GM18502 (cell line): ENCODE data around the gene PLK5.

Experiments
- ATAC-seq: cut with Tn5 transposase; IDR thresholded peaks from one replicate; pipeline ENCODE4 v1.9.1; 2021; ENCODE audit warnings: mild to moderate bottlenecking; ENCODE audit not compliant: unreplicated experiment, poor library complexity

The PLK5 gene

GRCh38 chr19:1572795-1573194, 48.9 kb downstream of the PLK5 start:
- no peak for ATAC-seq

GRCh38 chr19:1574354-1575136, 50.7 kb downstream of the PLK5 start:
- ATAC-seq, result no peak

- ATAC-seq, result no peak
Measured at GRCh38 chr19:1575323-1576241, 51.7 kb downstream of the PLK5 start.

GRCh38 chr19:1576242-1577089, 52.6 kb downstream of the PLK5 start:
- no peak for ATAC-seq

GRCh38 chr19:1577090-1577928, 53.4 kb downstream of the PLK5 start:
- ATAC-seq, result no peak

GRCh38 chr19:1577929-1578618, 54.2 kb downstream of the PLK5 start:
- no peak for ATAC-seq

GRCh38 chr19:1579222-1579621, 55.3 kb downstream of the PLK5 start:
- ATAC-seq, result no peak

DNA sequence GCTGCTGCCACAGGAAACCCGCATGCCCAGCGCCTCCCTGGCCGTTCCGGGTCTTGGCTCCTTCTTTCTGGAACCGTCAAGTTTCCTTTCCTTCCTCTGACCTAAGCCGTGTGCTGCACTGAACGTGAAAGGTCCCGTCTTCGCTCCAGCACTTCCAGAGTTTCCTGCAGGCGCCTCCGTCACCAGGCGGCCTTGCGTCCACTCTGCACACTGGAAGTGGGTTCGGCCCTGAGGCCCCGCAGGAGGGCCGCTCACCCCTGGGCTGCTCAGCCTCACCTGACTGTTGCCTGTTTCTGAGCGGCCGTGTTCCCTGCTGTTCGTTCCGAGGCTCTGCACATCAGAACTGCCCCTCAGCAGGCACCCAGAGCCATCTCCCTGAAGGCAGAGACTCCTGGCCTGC, 56.5 kb downstream of the PLK5 start:
- no peak for ATAC-seq

GRCh38 chr19:1580957-1581356, 57.1 kb downstream of the PLK5 start:
- no peak for ATAC-seq

DNA sequence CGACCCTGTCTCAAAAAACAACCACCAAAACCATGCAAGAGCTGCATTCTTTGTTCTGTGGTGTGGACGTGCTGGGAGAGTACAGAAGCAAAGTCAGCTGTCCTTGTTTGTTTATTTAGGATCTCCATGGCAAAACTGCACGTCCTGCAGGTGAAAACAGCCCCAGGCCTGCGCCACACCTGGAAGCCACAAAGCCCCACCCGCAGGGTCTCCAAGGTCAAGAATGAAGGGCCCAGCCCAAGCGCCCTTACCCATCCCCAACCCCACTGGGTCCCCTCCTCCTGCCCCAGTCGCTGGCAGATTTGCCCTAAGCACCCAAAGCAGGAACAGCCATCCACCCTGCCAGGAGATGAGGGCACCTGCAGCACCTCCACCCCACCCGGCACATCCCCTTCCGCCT, 58.3 kb downstream of the PLK5 start:
- ATAC-seq, result no peak

DNA sequence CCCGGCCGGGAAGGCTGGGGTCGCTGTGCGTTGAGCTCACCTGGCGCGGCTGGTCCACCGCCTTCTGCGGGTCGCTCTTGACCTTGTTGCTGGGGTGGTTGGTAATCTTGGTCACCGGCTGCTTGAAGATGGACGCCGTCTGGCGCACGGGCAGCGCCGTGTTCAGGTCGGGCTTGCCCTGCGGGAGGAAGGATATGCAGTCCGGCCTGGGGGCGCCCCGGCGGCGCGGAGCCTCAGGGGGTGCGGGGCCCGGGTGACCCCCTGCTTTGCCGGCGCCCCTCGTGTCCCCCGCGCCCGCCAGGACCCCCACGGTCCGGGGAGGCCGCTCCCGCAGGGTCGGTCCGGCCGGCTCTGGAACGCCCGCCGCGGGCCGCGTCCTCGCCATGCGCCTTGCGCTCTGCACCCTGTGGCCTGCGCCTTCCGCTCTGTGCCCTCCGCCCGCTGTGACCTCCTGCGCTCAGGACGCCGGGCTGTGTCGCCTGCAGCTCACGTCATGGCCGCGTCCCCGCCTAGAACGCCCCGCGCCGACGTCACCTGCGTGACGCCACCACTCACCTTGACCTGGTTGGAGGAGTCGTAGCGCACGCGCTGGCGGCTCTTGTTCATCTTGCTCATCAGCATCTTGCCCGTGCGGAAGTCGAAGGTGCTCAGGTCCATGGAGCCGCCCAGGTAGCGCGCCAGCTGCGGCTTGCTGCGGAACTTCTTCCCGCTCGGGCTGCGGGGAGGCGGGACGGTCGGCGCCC, 60.8 kb downstream of the PLK5 start:
- ATAC-seq, result no peak

- ATAC-seq, result no peak
Measured at GRCh38 chr19:1585243-1585580, 61.3 kb downstream of the PLK5 start.
